OCI-LY3 (cell line): ENCODE data around the gene ZSWIM7.
A peak's percentile ranks its signal among the peaks of the same experiment; 100 is the strongest.

ENCODE experiments used
- H2AFZ ChIP-seq: fragments of 200-600, 300-600 bp; shearing (Covaris generic); 2 replicates; pipeline ENCODE4 v1.6.0; 2014; ENCODE audit warnings: antibody characterized with exemption, low read depth, low read length
- H3K27ac ChIP-seq: fragments of 200-600, 300-600 bp; sonication (generic); 2 replicates; pipeline ENCODE4 v1.5.1; 2014; ENCODE audit warnings: mild to moderate bottlenecking, low read length, moderate library complexity, mixed read lengths
- H3K27me3 ChIP-seq: fragments of 200-600, 300-600 bp; sonication (generic); 2 replicates; pipeline ENCODE4 v1.6.1; 2014; ENCODE audit warnings: low read depth, low read length, mixed read lengths
- H3K36me3 ChIP-seq: fragments of 200-600, 300-600 bp; sonication (generic); replicated peaks from 2 replicates; pipeline ENCODE3; 2014; ENCODE audit warnings: low read depth, low read length, mixed read lengths
- H3K4me1 ChIP-seq: fragments of 300-600, 200-600 bp; sonication (generic); 2 replicates; pipeline ENCODE4 v1.6.1; 2014; ENCODE audit warnings: low read length, mixed read lengths
- H3K4me2 ChIP-seq: fragments of 200-600, 300-600 bp; sonication (generic); 2 replicates; pipeline ENCODE4 v1.6.1; 2014; ENCODE audit warnings: low read length, mixed read lengths
- H3K4me3 ChIP-seq: fragments of 300-600, 200-600 bp; sonication (generic); 2 replicates; pipeline ENCODE4 v1.5.1; 2014; ENCODE audit warnings: antibody characterized with exemption, mild to moderate bottlenecking, low read length, moderate library complexity
- H3K79me2 ChIP-seq: fragments of 300-600, 200-600 bp; shearing (Covaris generic); 2 replicates; pipeline ENCODE4 v1.6.1; 2014; ENCODE audit warnings: mild to moderate bottlenecking, low read length, mixed read lengths
- H3K9ac ChIP-seq: fragments of 300-600, 200-600 bp; shearing (Covaris generic); 2 replicates; pipeline ENCODE4 v1.6.0; 2014; ENCODE audit warnings: mild to moderate bottlenecking, low read length, moderate library complexity
- H3K9me3 ChIP-seq: fragments of 200-600, 300-600 bp; shearing (Covaris generic); 2 replicates; pipeline ENCODE4 v1.6.1; 2014; ENCODE audit warnings: low read length, mixed read lengths; ENCODE audit not compliant: insufficient read depth
- H4K20me1 ChIP-seq: fragments of 200-600, 300-600 bp; sonication (generic); 2 replicates; pipeline ENCODE4 v1.6.1; 2016; ENCODE audit warnings: low read length, mixed read lengths; ENCODE audit not compliant: insufficient read depth
- EZH2phosphoT487 ChIP-seq: fragments of 200-600 bp; shearing (Covaris generic); IDR thresholded peaks from 2 replicates; pipeline ENCODE4 v1.6.1; 2018; ENCODE audit warnings: antibody characterized with exemption, mixed run types, low read depth
- TF ChIP-seq, protein P1 (sequence below): fragments of 200-600, 300-600 bp; sonication (generic); IDR thresholded peaks from 2 replicates; pipeline ENCODE4 v1.5.1; 2014; ENCODE audit warnings: antibody characterized with exemption, low read length, low read depth

The ZSWIM7 gene

GRCh38 chr17:16003841-16004240 lies 4.3 kb upstream of the ZSWIM7 start:
- Histone ChIP-seq H3K9ac (no peak overlapping the region), H4K20me1 (peaks cover 7% of the 10 kb centered on the region), H3K36me3 (peaks cover 28% of the 10 kb centered on the region), H3K4me3 (no peak overlapping the region), H3K4me2 (no peak overlapping the region), H3K9me3 (0 out of 2 replicates have a peak, but pooled peaks cover 3% of the 10 kb centered on the region), H3K79me2 (peaks cover 28% of the 10 kb centered on the region), H2AFZ (no peak overlapping the region), H3K4me1 (peaks cover 8% of the 10 kb centered on the region), H3K27ac (no peak overlapping the region), H3K27me3 (no peaks in the 10 kb centered on the region)
- TF ChIP-seq EZH2phosphoT487, result no peak
- TF ChIP-seq, protein P1, sequence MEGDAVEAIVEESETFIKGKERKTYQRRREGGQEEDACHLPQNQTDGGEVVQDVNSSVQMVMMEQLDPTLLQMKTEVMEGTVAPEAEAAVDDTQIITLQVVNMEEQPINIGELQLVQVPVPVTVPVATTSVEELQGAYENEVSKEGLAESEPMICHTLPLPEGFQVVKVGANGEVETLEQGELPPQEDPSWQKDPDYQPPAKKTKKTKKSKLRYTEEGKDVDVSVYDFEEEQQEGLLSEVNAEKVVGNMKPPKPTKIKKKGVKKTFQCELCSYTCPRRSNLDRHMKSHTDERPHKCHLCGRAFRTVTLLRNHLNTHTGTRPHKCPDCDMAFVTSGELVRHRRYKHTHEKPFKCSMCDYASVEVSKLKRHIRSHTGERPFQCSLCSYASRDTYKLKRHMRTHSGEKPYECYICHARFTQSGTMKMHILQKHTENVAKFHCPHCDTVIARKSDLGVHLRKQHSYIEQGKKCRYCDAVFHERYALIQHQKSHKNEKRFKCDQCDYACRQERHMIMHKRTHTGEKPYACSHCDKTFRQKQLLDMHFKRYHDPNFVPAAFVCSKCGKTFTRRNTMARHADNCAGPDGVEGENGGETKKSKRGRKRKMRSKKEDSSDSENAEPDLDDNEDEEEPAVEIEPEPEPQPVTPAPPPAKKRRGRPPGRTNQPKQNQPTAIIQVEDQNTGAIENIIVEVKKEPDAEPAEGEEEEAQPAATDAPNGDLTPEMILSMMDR, result no peak

DNA sequence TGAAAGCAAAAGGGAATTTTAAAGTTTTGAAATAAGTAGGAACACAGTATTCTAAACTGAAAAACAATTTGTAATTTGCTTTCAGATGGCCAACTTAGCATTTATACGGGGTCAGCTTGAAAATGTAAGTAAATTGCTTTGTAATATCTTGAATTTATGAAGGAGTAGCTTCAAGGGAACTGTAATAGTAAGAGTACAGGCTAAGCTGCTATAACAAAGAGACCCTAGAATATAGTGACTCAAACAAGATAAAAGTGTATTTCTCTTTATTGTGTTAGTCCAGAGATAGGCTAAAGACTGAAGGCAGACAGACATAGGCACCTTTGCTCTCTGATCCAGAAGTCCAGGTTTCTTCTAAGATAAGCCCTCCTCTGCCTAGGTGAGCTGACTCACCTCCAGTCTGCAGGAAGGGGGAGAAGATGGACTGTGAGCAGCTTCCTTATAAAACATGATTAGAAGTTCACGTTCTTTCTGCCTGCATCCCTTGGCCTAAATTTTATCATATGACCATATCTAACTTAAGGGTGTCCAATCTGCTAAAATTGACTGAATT lies 3.3 kb upstream of the ZSWIM7 start:
- Histone ChIP-seq H3K4me2 (no peak overlapping the region), H3K36me3 (peaks cover 21% of the 10 kb centered on the region), H2AFZ (no peak overlapping the region), H3K79me2 (peaks cover 28% of the 10 kb centered on the region), H3K9ac (no peak overlapping the region), H3K9me3 (0 out of 2 replicates have a peak, but pooled peaks cover 3% of the 10 kb centered on the region), H3K4me3 (no peak overlapping the region), H3K27me3 (no peaks in the 10 kb centered on the region), H3K4me1 (peaks cover 14% of the 10 kb centered on the region), H3K27ac (no peak overlapping the region), H4K20me1 (peaks cover 7% of the 10 kb centered on the region; the same call in 1 of the 2 replicates)
- TF ChIP-seq, protein P1, result no peak
- TF ChIP-seq EZH2phosphoT487, result no peak

DNA sequence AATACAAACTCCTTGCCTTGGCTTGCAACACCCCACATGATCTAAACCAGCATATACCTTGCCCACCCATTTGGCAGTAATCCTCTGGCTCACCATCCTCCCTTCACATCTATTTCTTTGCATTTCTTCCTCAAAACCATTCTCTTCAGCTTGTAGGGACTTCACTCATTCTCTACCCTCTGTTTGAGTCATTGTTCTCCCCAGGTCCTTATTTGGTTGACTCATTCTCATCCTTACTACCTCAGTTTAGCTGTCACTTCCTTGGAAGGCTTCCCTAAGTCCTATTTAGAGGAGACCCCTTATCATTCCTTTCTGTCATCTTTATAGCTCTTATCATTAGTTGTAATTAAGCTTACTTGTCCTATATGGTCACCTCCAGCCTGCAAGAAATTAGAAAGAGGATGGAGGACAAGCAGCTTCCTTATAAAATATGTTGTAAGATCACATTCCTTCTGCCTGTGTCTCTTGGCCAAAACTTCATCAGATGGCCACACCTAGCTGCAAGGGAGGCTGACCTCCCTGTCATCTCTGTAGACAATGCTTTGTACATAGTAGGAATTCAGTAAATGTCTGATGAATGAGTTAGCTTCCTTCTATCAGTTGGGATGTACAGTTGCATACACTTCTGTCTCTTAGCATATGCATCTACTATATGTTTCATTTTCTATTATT lies 1.9 kb upstream of the ZSWIM7 start:
- H3K4me1 ChIP-seq, result peaks cover 14% of the 10 kb centered on the region
- H3K4me3 ChIP-seq, result peak overlapping the region; percentile 98
- H3K9ac ChIP-seq, result no peak overlapping the region
- H3K36me3 ChIP-seq, result peaks cover 21% of the 10 kb centered on the region
- peaks cover 28% of the 10 kb centered on the region for H3K79me2 ChIP-seq
- H3K4me2 ChIP-seq, result peak overlapping the region; percentile 73
- H2AFZ ChIP-seq, result no peak overlapping the region
- TF ChIP-seq EZH2phosphoT487, result no peak
- TF ChIP-seq, protein P1, result no peak
- no peak overlapping the region for H3K27ac ChIP-seq
- H3K27me3 ChIP-seq, result no peaks in the 10 kb centered on the region
- H3K9me3 ChIP-seq, result 0 out of 2 replicates have a peak, but pooled peaks cover 3% of the 10 kb centered on the region
- peaks cover 7% of the 10 kb centered on the region; the same call in 1 of the 2 replicates for H4K20me1 ChIP-seq
